MM.1S (cell line): ENCODE data around the gene LILRA6.
"Not testable (repeated sequence)": the region's sequence is repeated elsewhere in the genome, so short reads cannot be mapped to it uniquely, and the experiment has no call there.

Experiments used
- DNase-seq: peaks from one replicate; pipeline ENCODE4 v3.0.0-alpha.2; 2015
- H2AFZ ChIP-seq: fragments of 300-600 bp; sonication (generic); 2 replicates; pipeline ENCODE4 v1.6.0; 2016; ENCODE audit warnings: antibody characterized with exemption, low read length
- H3F3A ChIP-seq: fragments of 300-600 bp; sonication (generic); 2 replicates; pipeline ENCODE4 v1.6.1; 2016; ENCODE audit warnings: mild to moderate bottlenecking, antibody characterized with exemption, low read length, moderate library complexity, mixed read lengths; ENCODE audit not compliant: insufficient read depth
- H3K27ac ChIP-seq: fragments of 300-600 bp; sonication (generic); 2 replicates; pipeline ENCODE4 v1.5.1; 2016; ENCODE audit warnings: mild to moderate bottlenecking, low read length
- H3K27me3 ChIP-seq: fragments of 300-600 bp; sonication (generic); replicated peaks from 2 replicates; pipeline ENCODE4 v1.6.0; 2016; ENCODE audit warnings: low read length; ENCODE audit not compliant: insufficient read depth
- H3K36me3 ChIP-seq: fragments of 300-600 bp; sonication (generic); replicated peaks from 2 replicates; pipeline ENCODE4 v1.6.1; 2016; ENCODE audit warnings: mild to moderate bottlenecking, low read length, mixed read lengths; ENCODE audit not compliant: insufficient read depth
- H3K4me1 ChIP-seq: fragments of 300-600 bp; sonication (generic); 2 replicates; pipeline ENCODE4 v1.6.1; 2016; ENCODE audit warnings: low read length, mixed read lengths
- H3K4me2 ChIP-seq: fragments of 300-600 bp; sonication (generic); 2 replicates; pipeline ENCODE4 v1.6.0; 2016; ENCODE audit warnings: low read depth, low read length
- H3K4me3 ChIP-seq: fragments of 300-600 bp; sonication (generic); 2 replicates; pipeline ENCODE4 v1.5.1; 2016; ENCODE audit warnings: low read length, mixed read lengths
- H3K79me2 ChIP-seq: fragments of 300-600 bp; sonication (generic); 2 replicates; pipeline ENCODE4 v1.6.1; 2016; ENCODE audit warnings: mixed run types, low read length, mixed read lengths
- H3K9ac ChIP-seq: fragments of 300-600 bp; sonication (generic); 2 replicates; pipeline ENCODE4 v1.6.1; 2016; ENCODE audit warnings: low read length, mixed read lengths
- H3K9me2 ChIP-seq: fragments of 300-600 bp; sonication (generic); replicated peaks from 2 replicates; pipeline ENCODE4 v1.6.1; 2016; ENCODE audit warnings: mild to moderate bottlenecking, low read length, mixed read lengths; ENCODE audit not compliant: insufficient read depth
- H3K9me3 ChIP-seq: fragments of 300-600 bp; sonication (generic); replicated peaks from 2 replicates; pipeline ENCODE4 v1.6.1; 2016; ENCODE audit warnings: mild to moderate bottlenecking, low read length, mixed read lengths; ENCODE audit not compliant: insufficient read depth
- H4K20me1 ChIP-seq: fragments of 300-600 bp; sonication (generic); 2 replicates; pipeline ENCODE4 v1.6.1; 2016; ENCODE audit warnings: mild to moderate bottlenecking, low read length, moderate library complexity, mixed read lengths; ENCODE audit not compliant: insufficient read depth
- CTCF ChIP-seq: fragments of 300-600 bp; sonication (generic); IDR thresholded peaks from 2 replicates; pipeline ENCODE4 v1.5.1; 2016; ENCODE audit warnings: antibody characterized with exemption, low read length, mixed read lengths
- EZH2 ChIP-seq: fragments of 300-600 bp; sonication (generic); optimal IDR thresholded peaks from 2 replicates; pipeline ENCODE3; 2017; ENCODE audit warnings: low read depth, mild to moderate bottlenecking, antibody characterized with exemption, low read length, mixed read lengths
- EZH2phosphoT487 ChIP-seq: fragments of 300-600 bp; sonication (generic); IDR thresholded peaks from 2 replicates; pipeline ENCODE4 v1.6.1; 2018; ENCODE audit warnings: antibody characterized with exemption, low read length

Gene LILRA6

GRCh38 chr19:54282686-54283470, 40.3 kb upstream of the LILRA6 start:
- Histone ChIP-seq H3F3A (no peaks in the 10 kb centered on the region), H4K20me1 (no peaks in the 10 kb centered on the region), H3K79me2 (no peaks in the 10 kb centered on the region), H3K27ac (no peak overlapping the region), H3K9me3 (no peaks in the 10 kb centered on the region), H3K4me1 (no peaks in the 10 kb centered on the region), H2AFZ (no peak overlapping the region), H3K9me2 (no peaks in the 10 kb centered on the region), H3K36me3 (no peaks in the 10 kb centered on the region), H3K9ac (no peak overlapping the region), H3K27me3 (peaks cover 77% of the 10 kb centered on the region), H3K4me3 (no peak overlapping the region), H3K4me2 (no peak overlapping the region)
- DNase-seq, result no peak
- TF ChIP-seq EZH2phosphoT487 (no peak), CTCF (no peak), EZH2 (no peak)

- not testable (repeated sequence) for DNase-seq, H3K4me3 ChIP-seq, H3K36me3 ChIP-seq, H3K9me2 ChIP-seq, H3F3A ChIP-seq, H3K9me3 ChIP-seq, H3K9ac ChIP-seq, H3K79me2 ChIP-seq, H4K20me1 ChIP-seq, H3K4me1 ChIP-seq, H2AFZ ChIP-seq, H3K27ac ChIP-seq, H3K4me2 ChIP-seq
- H3K27me3 ChIP-seq, result peaks cover 69% of the 10 kb centered on the region
Measured at GRCh38 chr19:54281729-54282075, 39.1 kb upstream of the LILRA6 start.

GRCh38 chr19:54281007-54281728, 38.6 kb upstream of the LILRA6 start, which contains the start of gene LILRB2:
Gene LILRB2 (minus strand): TSS chr19:54281110. CDS start chr19:54280496, 614 bp downstream.
- H3K79me2 ChIP-seq, result no peaks in the 10 kb centered on the region
- H3K4me3 ChIP-seq, result no peak within 1 kb of the TSS
- H3K27me3 ChIP-seq, result peaks cover 74% of the 10 kb centered on the region
- no peaks in the 10 kb centered on the region for H3K9me3 ChIP-seq
- H3K4me1 ChIP-seq, result no peaks in the 10 kb centered on the region
- no peak within 1 kb of the TSS for H3K27ac ChIP-seq
- H3K9ac ChIP-seq, result no peak within 1 kb of the TSS
- H3K9me2 ChIP-seq, result no peaks in the 10 kb centered on the region
- no peaks in the 10 kb centered on the region for H3K36me3 ChIP-seq
- no peaks in the 10 kb centered on the region for H4K20me1 ChIP-seq
- H2AFZ ChIP-seq, result no peak within 1 kb of the TSS
- DNase-seq, result no peak
- no peaks in the 10 kb centered on the region for H3F3A ChIP-seq
- no peak for TF ChIP-seq EZH2
- TF ChIP-seq EZH2phosphoT487, result no peak
- TF ChIP-seq CTCF, result no peak
- H3K4me2 ChIP-seq, result no peak within 1 kb of the TSS

- not testable (repeated sequence) for H3K36me3 ChIP-seq, H3K4me1 ChIP-seq, H3K9me2 ChIP-seq, H3K9me3 ChIP-seq, H3K27ac ChIP-seq, H3K79me2 ChIP-seq, H4K20me1 ChIP-seq, H3K4me3 ChIP-seq, H2AFZ ChIP-seq, DNase-seq, H3K9ac ChIP-seq, H3F3A ChIP-seq, H3K4me2 ChIP-seq
- peaks cover 77% of the 10 kb centered on the region for H3K27me3 ChIP-seq
Measured at GRCh38 chr19:54280441-54280840, 37.9 kb upstream of the LILRA6 start.

- not testable (repeated sequence) for H3K4me1 ChIP-seq, H3K9ac ChIP-seq, H3K27ac ChIP-seq, H3K36me3 ChIP-seq, H4K20me1 ChIP-seq, H3K4me3 ChIP-seq, DNase-seq, H2AFZ ChIP-seq, H3K4me2 ChIP-seq, H3K79me2 ChIP-seq, H3K9me2 ChIP-seq, H3K9me3 ChIP-seq, H3F3A ChIP-seq
- peaks cover 77% of the 10 kb centered on the region for H3K27me3 ChIP-seq
Measured at GRCh38 chr19:54280025-54280424, 37.4 kb upstream of the LILRA6 start.
